Eye (tissue), 1 donor: ENCODE results near the gene WNT2B.

ENCODE experiments used
- DNase-seq: peaks from one replicate; pipeline ENCODE4 v3.0.0-alpha.2; 2015

The WNT2B gene

DNA sequence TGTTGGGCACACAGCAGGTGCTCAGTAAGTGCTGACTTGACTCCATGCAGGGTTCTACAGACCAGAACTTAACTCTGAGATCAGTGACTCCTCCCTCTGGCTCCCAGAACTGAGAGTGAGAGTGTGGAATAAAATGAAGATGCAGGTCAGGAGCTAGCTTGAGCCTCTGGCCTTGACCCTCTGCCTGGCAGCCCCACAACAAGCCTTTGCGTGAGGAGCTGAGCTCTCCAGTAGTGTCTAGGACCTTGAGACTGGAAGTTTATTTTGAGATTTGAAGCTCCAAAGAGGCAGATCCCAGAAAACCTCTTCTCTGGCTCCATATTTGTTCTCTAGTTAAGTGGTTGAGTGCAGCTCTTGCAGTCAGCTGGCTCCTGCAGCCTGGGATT, 3.4 kb upstream of the WNT2B start:
- no peak for DNase-seq

DNA sequence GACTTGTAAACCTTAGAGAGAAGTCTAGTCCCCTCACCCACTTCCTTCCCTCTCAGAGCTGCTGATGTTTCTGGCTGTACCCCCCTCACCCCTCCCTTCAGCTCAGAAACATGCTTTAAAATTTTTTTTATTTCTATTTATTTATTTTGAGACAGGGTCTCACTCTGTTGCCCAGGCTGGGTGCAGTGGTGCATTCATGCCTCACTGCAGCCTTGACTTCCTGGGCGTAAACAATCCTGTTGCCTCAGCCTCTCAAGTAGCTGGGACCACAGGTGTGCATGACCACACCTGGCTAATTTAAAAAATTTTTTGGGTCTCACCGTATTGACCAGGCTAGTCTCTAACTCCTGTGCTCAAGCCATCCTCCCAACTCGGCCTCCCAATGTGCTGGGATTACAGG, 2.9 kb upstream of the WNT2B start:
- DNase-seq = no peak

DNA sequence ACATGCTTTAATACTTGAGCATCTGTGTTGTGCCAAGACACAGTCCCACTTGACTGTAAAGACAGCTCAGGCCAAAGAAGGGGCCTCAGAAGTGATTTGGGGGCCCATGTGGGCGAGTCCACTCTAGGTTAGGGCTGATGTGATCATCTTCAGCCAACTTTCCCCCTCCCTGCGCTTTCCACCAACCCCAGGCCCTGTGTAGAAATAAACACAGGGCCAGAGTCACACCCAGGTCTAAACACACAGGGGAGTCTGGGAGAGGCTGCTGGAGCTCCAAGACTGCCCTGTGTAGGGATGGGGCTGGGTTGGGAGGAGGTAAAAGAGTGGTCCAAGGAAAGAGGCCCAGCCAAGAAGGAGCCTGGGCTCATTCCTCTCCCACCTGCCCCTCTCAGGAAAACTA, 2.5 kb upstream of the WNT2B start:
- DNase-seq = no peak

DNA sequence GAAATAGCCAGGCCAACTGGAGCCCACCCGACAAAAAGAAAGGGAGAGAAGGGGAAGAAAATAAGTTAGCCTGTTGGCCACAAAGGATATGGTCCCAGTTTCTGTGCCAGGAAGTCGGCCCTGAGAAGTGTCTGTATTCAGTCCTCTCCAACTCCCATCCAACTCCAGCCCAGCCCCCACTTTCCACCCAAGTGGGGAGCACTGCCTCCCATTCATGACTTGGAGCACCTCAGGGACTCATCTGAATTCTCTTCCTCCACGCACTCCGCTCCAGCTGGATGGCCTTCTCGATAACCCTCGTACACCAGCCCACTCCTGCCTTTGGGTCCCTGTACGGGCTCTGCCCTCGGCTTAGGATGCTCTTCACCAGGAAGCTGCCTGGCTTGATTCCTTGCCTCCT, 2.0 kb upstream of the WNT2B start:
- no peak for DNase-seq

DNA sequence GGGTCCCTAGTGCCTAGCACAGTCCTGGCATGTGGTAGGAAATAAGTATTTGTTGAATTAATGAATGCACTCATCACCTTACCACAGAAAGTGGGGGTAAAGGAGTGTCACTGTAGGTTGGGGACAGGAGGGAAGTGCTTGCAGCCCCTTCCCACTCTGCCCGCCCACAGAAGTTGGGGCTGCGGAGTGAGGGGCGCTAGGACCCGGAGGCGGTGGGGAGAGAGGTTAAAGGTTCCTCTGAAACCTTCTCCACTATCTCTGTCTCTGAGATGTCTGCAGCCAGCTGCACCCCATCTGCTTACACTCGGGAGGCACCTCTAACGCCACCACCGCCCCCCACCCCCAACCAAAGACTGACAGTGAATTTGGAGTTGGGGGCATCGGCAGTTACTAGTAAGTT, 1.4 kb upstream of the WNT2B start:
- no peak for DNase-seq

DNA sequence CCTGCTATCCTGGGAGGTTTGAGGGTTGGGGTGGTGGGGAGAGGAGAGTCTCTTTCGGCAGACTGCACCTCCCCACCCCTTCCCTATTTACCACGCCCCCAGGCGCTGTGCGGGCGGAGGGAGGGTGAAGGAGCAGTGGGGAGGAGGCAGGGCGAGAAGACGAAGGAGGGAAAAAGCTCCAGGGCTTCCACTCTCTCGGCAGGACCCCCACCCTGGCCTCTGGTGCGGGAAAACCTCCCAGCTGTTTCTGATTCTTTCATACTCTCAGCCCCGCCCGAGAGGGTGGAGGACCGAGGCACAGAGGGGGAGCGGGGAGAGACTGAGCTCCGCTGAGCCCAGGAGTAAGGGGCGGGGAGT, 866 bp upstream of the WNT2B start:
- peak; percentile 81 for DNase-seq

DNA sequence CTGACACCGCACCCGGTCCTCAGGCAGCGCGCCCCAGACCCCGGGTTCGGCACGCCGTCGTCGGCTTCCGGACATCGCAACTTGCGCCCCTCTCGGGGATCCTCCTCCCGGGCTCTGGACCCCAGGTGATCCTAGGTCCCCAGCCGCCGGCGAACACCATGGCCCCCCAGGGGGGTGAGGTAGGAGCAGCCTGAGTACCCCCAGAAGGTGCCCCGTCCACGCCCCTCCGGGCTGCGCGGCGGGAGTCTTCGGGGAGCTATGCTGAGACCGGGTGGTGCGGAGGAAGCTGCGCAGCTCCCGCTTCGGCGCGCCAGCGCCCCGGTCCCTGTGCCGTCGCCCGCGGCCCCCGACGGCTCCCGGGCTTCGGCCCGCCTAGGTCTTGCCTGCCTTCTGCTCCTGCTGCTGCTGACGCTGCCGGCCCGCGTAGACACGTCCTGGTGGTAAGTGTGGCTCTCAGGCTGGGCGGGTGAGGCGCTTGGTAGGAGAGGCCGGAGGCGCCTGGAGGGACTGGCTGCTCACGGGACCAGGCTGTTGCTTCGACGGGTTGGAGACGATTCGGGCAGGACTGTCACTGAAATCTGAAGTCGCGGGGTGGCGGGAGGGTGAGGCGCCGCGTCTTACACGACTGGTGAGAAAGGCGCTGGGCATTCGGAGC, 367 bp downstream of the WNT2B start:
- peak; percentile 49 for DNase-seq

DNA sequence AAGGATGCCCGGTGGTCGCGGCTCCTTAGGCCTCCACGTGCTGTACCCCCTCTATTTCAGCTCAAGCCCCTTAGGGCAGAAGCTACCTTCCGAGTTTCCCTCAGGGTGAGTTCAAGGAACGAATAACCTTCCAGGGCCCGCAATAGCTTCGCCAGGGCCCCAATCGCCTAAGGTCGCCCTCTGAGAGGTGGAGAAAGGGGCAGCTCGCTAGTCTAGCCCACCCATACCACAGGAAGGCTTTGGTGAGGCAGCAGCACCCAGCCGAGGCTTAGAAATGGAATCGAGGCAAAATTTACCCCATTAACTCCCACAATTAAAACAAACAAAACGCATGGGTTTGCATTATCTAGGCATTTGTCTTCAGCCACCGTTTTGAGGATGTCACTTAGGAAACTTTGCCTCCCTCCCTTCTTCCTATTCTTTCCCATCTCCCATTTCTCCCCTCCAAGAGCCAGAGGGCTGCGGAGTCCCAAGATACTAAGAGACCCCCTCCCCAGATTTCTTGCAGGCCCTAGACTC, 954 bp downstream of the WNT2B start:
- DNase-seq = no peak

DNA sequence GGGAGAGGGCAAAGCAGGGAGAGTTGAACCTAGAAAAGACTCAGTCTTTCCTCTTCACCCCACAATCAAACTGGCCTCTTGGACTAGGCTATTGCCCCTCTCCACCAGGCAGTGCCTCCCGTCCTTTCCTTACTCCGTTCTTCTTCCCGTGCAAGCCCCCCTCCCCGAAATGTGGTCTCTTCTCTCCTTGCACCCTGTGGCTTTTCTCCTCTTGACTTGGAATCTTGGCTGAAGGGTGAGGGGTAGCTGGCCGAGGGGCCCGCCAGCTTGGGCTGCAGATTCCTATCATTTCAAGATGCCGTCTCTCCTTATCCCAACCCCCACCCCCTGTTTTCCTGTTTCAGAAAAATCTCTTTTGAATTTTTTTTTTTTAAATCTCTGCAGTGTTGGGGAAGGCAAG, 1.6 kb downstream of the WNT2B start:
- DNase-seq = no peak

DNA sequence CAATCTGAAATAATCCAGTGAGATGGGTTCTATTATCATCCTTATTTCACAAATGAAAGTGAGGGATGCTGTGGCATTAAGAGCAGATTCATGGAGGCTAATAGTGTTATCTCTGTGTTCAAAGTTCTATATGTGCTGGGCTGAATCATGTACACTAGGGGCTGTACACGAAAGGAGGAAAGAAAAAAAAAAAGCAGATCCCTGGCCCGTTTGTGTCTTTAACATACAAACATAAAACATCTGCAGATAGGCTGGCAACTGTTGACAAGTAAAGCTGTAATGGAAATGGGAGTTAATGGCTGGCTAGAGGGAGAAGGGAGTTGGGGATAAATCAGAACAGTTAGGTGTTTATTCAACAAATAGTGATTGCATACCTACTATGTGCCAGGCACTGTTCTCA, 3.1 kb downstream of the WNT2B start:
- DNase-seq = no peak

DNA sequence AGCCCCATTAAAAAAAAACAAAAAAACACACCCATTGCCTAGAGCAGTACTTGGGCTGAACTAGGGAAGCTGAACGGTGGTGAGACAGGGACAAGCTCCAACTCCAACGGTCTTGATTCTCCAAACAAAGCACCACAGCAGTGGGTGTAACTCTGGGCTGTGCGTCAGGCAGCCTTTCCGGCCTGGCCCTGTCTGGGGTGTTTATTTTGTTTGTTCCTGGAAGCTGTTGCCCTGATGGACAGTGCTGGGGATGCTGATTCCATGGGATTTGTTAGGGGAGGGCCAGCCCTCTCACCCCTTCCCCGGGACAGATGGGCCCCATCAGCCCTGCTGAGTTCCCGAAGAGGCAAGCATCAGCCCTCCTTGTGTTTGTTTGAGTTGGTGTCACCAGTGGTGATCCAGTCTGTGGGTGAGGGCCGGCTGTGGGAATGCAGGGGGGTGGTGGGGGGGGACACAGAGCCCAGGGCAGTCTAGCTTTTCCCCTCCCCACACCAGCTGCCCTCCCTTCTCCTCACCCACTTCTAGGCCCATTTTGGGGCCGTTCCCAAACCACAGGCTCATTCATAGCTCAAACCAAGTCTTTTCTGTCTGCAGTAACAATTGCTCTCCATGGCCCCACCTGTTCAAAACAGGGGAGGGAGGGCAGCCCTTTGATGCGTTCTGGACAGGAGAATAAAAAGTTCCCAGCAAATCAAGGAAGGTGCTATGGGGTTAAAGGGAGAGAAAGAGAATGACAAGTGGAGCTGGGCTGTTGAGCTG, 4.5 kb downstream of the WNT2B start:
- DNase-seq = no peak

DNA sequence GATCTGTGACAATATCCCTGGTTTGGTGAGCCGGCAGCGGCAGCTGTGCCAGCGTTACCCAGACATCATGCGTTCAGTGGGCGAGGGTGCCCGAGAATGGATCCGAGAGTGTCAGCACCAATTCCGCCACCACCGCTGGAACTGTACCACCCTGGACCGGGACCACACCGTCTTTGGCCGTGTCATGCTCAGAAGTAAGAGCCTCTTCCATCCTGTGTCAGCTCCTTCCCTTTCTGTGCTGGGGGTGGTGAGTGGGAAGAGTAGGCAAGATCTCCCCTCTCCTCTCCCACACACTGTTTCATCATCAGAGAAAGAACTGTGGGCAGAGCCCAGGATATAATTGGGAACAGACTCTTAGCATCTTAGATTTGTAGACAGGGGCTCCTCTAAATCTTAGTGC, 6.1 kb downstream of the WNT2B start:
- no peak for DNase-seq

DNA sequence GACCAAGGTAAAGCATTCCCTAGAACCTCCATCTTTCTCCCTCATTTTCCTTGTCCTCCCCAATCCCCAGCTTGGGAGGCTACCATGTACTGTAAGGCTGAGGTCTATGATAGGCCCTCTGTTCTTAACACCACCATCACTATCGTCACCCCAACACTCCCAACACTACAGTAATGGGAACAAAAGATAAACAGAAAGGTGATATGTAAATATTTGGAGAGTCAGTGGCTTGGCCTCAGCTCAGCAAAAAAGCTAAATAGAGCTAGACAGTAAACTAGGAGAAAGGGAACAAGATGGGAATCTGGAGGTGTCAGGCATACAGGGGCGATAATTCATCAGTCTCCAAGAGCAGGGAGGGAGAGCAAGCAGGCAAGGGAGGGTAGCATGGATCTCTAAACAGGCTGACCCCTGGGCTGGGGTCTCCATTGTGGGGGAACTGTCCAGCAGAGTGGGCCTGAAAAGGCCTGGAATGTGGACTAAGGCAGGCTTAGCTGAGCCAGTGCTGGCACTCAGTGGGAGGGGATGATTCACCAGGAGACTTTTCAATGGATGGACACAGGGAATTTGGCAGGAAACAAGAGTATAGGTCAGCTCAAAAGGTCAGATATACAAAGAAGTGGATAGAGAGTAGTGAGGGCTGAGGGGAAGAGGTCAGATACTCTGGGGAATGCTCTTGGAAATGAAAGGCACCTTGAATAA, 6.7 kb downstream of the WNT2B start:
- DNase-seq = no peak

DNA sequence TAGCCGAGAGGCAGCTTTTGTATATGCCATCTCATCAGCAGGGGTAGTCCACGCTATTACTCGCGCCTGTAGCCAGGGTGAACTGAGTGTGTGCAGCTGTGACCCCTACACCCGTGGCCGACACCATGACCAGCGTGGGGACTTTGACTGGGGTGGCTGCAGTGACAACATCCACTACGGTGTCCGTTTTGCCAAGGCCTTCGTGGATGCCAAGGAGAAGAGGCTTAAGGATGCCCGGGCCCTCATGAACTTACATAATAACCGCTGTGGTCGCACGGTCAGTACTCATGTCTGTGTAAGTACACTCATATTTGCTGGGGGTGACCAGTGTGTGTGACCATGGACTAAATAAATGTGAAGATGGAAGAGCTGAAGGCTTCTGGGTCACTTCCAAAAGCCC, 7.4 kb downstream of the WNT2B start:
- DNase-seq = no peak

DNA sequence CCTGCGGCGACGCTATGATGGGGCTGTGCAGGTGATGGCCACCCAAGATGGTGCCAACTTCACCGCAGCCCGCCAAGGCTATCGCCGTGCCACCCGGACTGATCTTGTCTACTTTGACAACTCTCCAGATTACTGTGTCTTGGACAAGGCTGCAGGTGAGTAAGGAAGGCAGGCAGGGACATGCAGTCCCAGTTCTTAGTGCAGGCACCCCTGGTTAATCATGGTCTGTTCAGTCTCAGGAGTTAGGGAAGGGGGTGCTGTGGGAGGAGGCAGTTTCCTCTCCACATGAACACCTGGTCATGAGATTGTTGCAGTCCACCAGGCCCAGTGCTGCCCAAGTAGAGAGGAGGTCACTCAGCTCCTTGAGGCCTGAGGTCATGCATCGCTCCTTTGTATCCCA, 8.5 kb downstream of the WNT2B start:
- DNase-seq = no peak

DNA sequence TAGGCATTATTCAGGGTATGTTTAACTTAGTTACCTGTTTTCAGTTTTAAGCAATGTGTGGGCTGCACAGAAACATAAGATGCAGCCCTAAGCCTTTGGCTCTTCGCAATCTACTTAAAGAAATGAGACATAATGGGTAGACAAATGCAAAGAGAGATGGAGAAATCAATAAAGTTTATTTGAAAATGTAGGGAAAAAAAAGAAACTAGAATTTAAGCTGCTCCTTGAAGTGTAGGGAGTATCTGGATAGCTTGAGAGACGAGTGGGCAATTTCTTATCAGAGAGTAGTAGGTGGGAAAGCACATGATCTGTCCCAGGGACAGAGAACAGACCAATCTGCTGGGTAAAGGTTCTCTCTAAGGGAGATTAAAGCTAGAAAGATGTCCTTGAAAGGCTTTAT, 8.9 kb downstream of the WNT2B start:
- DNase-seq = no peak

DNA sequence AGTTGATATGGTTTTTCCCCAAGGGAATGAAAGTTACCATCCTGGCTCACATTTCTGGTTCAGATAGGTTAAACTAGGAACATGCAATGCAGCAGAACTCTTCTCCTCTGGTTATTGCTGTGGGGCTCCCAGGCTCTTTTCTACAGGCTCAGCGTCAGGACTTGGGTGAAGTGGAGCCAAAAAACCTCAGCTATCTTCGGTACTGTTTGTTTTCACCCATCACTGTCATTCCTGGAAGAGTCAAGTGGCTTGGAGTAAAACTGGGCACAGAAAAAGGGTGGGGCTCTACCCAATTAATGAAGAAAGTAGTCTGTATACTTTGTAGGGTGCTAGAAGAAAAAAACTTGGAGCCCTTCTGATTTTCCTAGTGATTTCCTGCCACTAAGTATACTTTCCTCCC, 9.4 kb downstream of the WNT2B start:
- no peak for DNase-seq

DNA sequence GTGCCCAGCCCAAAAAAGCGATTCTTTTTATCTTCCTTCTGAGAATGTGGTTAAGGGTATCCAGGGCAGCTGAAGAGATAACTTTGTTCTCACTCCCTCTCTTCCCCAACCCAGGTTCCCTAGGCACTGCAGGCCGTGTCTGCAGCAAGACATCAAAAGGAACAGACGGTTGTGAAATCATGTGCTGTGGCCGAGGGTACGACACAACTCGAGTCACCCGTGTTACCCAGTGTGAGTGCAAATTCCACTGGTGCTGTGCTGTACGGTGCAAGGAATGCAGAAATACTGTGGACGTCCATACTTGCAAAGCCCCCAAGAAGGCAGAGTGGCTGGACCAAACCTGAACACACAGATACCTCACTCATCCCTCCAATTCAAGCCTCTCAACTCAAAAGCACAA, 11.4 kb downstream of the WNT2B start:
- DNase-seq = no peak

DNA sequence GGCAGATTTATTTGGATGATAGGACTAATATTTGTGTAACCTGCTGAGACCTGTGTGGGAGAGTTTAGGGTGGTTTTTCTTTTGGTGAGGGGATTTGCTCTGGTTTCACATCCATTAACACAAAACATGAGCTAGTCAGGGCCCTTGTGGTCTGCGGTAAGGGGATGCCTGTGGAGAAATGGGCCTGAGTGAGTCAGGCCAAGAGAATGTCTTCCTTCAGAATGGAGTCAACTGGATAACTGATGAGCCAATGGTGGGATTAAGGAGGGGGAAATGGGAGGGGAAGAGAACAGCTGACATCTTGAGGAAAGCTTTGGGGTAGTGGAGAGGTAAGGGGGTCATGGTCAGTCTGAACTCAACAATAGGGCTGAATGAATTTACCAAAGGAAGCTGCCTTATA, 13.9 kb downstream of the WNT2B start:
- no peak for DNase-seq

DNA sequence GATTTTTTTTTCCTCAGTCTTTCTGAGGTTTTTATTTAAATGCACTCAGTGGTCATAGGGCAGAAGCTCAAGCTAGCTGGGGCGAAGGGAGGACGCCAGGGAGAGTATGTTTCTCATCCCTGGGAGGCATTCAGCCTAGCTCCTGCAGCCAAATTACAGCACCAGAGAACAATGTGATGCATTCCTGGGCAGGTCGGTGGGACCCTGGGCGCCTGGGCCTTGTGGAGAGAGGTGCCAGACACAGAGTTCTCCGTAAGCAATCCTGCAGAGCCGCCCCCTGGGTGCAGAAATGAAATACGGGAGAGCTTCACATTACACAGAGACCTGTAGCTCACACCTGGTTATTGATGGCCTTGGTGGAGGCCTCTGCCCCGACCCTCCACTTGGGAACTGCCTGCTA, 15.5 kb downstream of the WNT2B start:
- no peak for DNase-seq

DNA sequence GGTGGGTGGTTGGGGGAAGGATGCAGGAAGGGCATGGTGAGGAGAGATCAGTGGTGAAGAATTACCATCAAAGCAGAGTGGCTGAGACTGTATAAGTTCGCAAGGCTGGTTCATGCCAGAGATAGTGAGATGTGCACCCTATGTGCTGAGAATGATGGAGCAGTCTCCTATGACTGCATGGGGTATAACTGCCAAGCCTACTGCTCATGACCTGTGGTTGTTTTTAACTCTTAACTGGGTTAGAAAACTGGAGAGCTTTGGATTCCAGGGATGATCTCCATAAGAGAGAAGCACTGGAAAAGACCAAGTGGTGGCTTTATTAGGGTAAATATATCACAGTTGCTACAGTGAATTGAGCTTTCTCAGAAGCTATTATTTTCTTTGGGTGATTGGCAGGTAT, 16.2 kb downstream of the WNT2B start:
- no peak for DNase-seq

DNA sequence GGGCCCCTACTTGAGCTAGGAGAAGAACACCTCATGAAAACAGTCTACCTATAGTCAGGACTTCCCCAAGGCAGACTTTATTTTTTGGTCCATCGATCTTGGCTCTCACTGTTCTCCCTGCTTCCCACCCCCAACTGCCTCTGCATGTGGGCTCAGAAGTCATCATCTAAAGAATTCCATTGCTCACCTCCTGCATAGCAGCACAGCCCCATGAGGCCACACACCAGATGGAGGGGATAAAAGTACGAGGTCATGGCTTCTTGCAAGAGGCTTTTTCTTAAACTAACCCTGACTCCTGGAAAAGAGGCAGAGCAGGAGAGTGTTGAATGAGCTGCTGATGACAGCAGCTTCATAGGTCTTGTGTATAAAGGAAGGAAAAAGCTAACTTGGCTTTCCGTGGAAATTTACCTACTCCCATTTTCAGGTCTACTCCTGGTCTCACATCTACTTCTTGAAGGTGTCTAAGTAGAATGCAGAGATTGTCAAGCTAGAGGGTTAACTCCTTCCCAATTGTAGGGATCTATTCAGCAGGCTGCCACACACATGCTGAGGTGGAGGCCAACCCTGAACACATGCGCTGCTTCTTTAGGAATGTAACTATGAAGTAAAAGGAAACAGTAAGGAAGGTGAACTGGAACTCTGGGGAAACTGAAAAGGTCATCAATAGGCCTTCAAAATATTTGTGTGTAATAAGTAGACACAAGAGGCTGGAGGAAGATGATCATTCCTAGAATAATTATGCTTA, 18.7 kb downstream of the WNT2B start:
- DNase-seq = no peak

DNA sequence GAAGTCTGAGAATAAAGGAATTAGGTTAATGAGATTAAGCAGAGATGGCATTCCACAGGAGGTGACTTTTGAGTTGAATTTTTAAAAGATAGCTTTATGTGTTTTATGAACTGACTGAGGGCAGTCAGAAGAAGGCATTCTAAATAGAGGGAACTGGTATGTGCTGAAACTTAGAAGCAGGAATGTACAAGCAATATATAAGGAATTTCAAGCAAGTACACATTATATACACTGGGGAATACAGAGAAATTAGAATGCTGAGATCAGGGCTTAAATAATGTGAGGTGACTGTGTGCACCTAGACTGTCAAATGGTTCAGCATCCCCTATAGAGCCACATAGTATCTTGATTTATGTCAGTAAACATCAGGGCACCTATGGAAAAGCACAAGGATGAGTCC, 19.3 kb downstream of the WNT2B start:
- DNase-seq = no peak

DNA sequence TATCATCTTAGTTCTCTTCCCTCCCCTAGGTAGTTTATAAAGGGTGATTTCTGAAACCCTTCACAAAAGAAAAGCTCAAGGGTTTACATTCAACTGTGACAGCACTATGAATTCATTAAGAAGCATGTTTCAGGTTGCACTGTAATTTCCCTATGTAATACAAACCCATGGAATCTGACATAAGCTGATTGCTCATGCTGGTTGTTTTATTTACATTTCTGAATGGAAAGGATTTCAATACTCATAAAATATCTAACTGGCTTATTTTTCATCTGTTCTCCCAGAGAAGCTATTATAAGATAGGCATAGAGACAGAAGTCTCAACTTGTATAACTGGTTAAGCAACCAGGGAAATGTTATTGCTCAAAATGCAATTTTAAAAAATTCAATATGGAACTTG, 20.5 kb downstream of the WNT2B start:
- DNase-seq = no peak
